Ovary (tissue), 3 donors: ENCODE measurements around the gene MALL.

Experiments used
- EP300 ChIP-seq: sonication (generic); formaldehyde crosslinking; IDR thresholded peaks from one replicate; pipeline ENCODE4 v1.6.1; 2017; ENCODE audit warnings: antibody characterized with exemption
- POLR2A ChIP-seq: fragments of 450-650 bp; IDR thresholded peaks from one replicate; pipeline ENCODE4 v1.6.1; 2017; ENCODE audit warnings: antibody characterized with exemption, mild to moderate bottlenecking, moderate library complexity
- TF ChIP-seq, protein P1 (sequence below), 3 donors: fragments of 450-650 bp in 2 of 3; fragments of 200-600 bp in 1 of 3; IDR thresholded peaks; one replicate each; pipeline versions ENCODE4 v1.5.1 to v1.8.0; 2016 to 2022; ENCODE audit warnings: antibody characterized with exemption in 3 of 3, mild to moderate bottlenecking in 1 of 3
- donor health status: DM: no; HTN: no; CAD: no.

DNA sequence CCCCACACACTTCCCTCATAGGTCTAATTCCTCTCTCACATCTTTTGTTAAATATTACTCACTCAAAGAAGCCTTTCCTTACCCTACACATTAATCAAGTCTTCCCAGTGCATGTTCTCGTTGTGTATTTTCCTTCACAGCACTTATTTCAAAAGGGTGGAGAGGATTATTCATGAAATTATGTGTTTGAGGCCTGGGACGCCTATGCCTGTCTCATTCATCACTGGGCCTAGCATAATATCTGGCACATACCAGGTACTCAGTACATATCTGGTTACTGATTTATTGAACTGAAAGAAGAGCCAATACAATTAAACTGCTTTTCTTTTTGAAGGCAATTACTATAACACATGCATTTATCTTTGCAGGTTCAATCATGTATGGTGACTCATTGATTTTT lies 15.1 kb upstream of the MALL start:
- no peak for TF ChIP-seq POLR2A
- TF ChIP-seq, protein P1, sequence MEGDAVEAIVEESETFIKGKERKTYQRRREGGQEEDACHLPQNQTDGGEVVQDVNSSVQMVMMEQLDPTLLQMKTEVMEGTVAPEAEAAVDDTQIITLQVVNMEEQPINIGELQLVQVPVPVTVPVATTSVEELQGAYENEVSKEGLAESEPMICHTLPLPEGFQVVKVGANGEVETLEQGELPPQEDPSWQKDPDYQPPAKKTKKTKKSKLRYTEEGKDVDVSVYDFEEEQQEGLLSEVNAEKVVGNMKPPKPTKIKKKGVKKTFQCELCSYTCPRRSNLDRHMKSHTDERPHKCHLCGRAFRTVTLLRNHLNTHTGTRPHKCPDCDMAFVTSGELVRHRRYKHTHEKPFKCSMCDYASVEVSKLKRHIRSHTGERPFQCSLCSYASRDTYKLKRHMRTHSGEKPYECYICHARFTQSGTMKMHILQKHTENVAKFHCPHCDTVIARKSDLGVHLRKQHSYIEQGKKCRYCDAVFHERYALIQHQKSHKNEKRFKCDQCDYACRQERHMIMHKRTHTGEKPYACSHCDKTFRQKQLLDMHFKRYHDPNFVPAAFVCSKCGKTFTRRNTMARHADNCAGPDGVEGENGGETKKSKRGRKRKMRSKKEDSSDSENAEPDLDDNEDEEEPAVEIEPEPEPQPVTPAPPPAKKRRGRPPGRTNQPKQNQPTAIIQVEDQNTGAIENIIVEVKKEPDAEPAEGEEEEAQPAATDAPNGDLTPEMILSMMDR (IDR thresholded peaks at IDR 0.05): no peak
- TF ChIP-seq EP300: no peak
